ACHN (cell line): ENCODE data around the gene SLC26A5.
"Not testable (repeated sequence)": the region's sequence is repeated elsewhere in the genome, so short reads cannot be mapped to it uniquely, and the experiment has no call there.

Experiments used
- DNase-seq: peaks from one replicate; pipeline ENCODE4 v3.0.0-alpha.2; 2015
- in situ Hi-C: cut with HindIII; loops from 2 replicates; pipeline ENCODE4 v1.10.0; 2017; ENCODE audit warnings: low sequenced_read_pairs, low pct_ligation_motif_present, low pct_unique_long_range_greater_than_20kb

Gene SLC26A5

DNA sequence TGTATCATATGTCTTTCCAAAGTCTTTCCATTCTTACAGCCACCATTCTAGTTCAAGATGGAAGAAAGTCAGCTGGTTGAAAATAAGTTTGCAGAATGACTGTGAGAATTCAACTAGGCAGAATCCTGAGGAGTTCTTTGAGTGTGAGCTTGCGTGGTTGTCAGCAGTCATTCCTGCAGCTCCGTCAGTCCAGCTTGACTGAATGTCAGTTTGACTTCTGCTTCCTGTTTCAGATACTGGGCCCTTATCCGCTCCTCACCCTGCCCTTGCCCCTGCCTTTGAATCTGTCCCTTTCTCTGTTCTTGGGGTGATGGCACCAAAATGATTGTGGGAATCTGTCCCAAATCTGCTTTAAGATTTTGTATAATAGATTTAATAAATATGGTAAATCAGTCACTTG, 27.8 kb downstream of the SLC26A5 start:
- no peak for DNase-seq
- in situ Hi-C loops = no loop called here

GRCh38 chr7:103413407-103413806, 32.6 kb downstream of the SLC26A5 start:
- no peak for DNase-seq
- in situ Hi-C loops = no loop called here

DNA sequence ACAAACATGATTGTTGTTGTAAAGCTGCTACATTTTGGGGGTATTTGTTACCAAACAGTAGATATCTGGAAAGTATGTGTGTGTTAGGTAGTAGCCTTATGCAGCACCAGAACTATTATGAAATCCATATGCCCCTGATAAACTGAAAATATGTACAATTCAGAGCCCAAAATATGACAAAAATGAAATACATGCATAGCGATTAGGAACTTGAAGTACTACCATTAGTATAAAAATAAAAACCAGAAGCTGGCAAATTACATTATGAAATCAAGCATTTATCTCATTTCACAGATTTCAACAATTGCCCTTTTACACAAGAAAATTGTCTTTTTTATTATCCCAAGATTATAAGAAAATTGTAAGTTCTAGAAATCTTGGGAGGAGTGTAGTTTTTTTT, 33.9 kb downstream of the SLC26A5 start:
- no peak for DNase-seq
- in situ Hi-C loops = no loop called here

DNA sequence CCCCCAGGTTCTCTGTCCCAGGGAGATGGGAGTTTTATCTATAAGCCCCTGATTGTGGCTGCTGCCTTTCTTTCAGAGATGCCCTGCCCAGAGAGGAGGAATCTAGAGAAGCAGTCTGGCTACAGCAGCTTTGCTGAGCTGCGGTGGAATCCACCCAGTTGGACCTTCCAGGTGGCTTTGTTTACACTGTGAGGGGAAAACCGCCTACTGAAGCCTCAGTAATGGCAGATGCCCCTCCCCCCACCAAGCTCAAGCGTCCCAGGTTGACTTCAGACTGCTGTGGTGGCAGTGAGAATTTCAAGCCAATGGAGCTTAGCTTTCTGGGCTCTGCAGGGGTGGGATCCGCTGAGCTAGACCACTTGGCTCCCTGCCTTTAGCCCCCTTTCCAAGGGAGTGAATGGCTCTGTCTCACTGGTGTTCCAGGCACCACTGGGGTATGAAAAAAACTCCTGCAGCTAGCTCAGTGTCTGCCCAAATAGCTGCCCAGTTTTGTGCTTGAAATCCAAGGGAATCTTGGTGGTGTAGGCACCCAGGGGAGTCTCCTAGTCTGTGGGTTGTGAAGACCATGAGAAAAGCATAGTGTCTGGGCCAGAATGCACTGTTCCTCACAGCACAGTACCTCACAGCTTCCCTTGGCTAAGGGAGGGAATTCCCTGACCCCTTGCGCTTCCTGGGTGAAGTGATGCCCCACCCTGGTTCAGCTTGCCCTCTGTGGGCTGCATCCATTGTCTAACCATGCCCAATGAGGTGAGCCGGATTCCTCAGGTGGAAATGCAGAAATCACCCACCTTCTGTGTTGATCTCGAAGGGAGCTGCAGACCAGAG, 40.0 kb downstream of the SLC26A5 start:
- in situ Hi-C loops, DNase-seq: not testable (repeated sequence)

DNA sequence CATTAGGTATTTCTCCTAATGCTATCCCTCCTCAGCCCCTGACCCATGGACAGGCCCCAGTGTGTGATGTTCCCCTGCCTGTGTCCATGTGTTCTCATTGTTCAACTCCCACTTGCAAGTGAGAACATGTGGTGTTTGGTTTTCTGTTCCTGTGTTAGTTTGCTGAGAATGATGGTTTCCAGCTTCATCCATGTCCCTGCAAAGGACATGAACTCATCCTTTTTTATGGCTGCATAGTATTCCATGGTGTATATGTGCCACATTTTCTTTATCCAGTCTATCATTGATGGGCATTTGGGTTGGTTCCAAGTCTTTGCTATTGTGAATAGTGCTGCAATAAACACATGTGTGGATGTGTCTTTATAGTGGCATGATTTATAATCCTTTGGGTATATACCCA, 46.3 kb downstream of the SLC26A5 start:
- in situ Hi-C loops, DNase-seq: not testable (repeated sequence)

DNA sequence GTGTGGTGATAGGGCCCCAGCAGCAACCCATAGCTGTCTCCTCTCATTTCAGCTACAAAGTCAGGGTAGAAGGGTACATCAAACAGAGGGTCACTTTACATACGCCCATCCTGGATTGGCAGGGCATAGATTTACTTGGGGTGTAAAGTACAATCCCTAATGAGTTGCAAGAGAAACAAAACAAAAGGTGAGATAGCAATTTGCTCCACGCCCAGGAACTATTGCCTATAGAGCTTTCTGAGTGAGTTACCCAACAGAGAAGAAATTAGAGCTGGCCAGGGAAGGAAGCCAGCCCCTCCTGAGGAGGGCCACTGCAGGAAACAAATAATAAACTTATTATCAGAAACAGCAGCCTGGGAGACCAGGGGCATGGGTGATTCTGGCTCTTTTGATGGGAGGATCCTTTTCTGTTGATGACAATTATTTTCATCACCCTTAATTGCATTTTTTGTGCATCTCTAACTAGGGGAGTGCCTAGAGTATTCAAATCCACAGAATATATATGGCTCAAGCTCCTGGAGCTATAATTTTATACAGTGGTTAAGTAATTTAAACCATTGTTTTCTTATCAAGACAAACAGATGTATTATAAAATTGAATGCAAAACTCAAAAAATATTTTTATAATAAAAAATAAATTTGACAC, 47.4 kb downstream of the SLC26A5 start:
- DNase-seq = no peak
- in situ Hi-C loops = no loop called here

- in situ Hi-C loops = no loop called here
- DNase-seq = no peak
Measured at GRCh38 chr7:103396471-103396870, 49.5 kb downstream of the SLC26A5 start.

- in situ Hi-C loops = no loop called here
- DNase-seq = no peak
Measured at GRCh38 chr7:103395071-103395470, 50.9 kb downstream of the SLC26A5 start.

GRCh38 chr7:103394566-103394965, 51.4 kb downstream of the SLC26A5 start:
- in situ Hi-C loops = no loop called here
- DNase-seq = no peak

GRCh38 chr7:103391976-103392375, 54.0 kb downstream of the SLC26A5 start:
- in situ Hi-C loops = no loop called here
- DNase-seq = no peak

- DNase-seq = no peak
- in situ Hi-C loops = no loop called here
Measured at GRCh38 chr7:103391150-103391549, 54.9 kb downstream of the SLC26A5 start.

GRCh38 chr7:103389263-103389662, 56.7 kb downstream of the SLC26A5 start:
- in situ Hi-C loops = no loop called here
- DNase-seq = no peak

- DNase-seq = no peak
- in situ Hi-C loops = no loop called here
Measured at GRCh38 chr7:103388469-103389140, 57.4 kb downstream of the SLC26A5 start.

DNA sequence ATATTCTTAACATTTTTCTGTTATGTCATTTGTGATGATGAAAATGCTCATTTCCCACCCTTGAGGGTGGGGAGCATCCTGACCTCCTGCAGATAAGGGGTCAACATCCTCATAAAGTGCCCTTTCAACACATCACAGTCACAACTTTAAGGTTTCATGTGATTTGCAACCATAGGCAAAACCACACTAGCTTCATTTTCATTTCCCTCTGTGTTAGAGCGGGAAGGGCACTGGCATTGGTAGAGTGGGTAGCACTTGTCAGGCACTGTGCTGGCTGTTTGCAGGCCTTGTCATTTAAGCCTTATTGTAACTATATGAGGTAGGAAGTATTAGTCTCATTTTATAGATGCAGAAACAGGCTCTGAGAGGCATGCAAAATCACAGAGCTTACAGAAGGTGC, 58.8 kb downstream of the SLC26A5 start:
- DNase-seq = no peak
- in situ Hi-C loops = no loop called here

DNA sequence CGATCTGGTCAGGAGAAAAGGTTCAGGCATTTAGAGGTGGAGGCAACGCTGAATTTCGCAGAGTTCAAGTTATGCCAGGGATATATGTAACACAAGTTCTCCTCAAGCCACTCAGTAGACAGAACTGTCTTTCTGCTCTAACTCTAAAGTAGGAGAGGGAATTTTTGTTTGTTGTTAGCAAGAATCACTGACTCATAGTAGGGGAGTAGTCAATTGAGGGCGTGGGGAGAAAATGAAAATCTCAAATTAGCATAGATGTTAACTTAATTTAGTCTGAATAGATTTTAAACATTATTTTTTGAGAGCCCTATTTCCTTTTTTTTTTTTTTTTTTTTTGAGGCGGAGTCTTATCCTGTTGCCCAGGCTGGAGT, 64.0 kb downstream of the SLC26A5 start:
- in situ Hi-C loops = no loop called here

DNA sequence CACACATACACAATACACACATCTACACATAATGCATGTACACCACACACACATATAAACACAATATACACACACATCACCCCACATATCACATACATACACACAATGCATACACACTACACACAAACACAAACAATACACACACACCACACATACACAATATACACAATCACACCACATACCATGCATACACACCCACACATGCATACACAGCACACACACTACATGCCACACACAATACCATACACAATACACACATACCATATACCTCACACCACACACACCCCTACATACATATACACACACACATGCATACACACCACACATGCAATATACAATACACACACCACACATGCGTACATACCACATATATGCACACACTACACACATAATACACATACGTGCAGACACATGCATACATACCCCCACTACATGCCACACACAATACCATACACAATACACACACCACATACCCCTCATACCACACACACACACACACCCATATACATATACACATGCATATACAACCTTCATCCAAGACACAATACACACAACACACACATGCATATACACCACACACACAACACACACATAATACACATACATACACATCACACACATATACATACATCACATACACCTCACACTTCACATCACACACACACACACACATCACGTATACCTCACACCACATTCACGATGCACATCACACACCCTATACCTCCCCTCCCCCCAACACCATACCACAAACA, 64.6 kb downstream of the SLC26A5 start:
- in situ Hi-C loops = no loop called here
- no peak for DNase-seq

More for the DNA sequence above, 64.0 kb downstream of the SLC26A5 start:
- no peak for DNase-seq

DNA sequence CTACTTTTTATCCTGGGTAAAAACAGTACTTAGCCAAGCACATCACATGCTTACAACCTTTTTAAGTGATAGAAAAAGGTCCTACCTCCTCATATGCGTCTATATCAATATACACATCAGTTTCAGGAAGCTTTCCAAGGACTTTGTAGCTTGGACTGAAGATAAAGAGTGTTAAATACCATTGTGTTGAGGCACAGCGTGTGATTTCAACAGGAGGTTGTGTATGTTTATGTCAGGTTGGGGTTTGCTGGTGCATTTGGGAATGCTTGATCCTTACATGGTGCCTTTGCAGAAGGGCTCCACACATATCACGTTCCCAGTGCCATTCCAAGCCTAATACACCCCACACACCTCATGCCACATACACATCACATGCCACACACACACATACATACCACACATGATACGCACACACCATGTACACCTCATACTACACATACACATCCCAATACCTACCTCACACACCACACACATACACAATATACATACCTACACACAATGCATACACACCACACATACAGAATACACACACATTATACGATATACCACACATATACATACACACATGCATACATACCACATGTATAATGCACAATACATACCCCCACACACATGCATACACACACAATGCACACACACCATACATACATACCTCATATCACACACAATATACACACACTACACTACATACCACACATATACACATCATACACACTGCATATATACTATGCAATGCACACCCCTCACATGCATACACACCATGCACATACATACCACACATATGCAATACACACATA, 65.4 kb downstream of the SLC26A5 start:
- in situ Hi-C loops = no loop called here
- DNase-seq = no peak

DNA sequence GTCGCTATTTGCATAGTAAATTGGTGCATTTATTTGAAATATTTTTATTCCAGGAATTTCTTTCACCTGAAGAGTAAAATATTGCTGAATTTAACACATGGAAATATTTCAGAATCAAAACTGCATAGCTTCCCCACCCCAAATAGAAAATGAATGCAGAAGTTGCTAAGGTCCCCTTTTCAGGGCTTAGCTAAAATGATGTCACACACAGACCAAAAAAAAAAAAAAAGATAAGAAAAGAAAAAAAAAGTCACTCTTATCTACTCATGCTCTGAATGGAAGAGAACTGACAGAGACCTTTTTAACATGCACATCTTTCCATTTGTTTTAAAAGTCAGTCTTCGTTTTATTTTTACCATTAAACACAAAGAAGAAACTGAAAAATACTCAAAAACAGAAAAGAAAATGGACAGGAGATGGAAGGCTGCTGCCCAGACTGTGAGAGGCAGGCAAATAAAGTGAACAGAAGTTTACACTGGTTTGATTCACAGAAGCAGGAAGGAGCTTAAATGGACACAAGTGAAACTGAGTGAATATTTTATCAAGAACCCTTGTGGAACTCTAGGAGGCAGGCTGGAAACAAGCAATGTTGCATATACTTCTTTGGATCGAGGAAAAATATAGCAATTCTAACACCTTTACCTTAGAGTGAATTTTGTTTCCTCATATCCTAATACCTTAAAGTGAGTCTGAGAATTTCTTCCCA, 66.6 kb downstream of the SLC26A5 start:
- in situ Hi-C loops = no loop called here
- peak; percentile 11 for DNase-seq
